Body of pancreas (tissue), 4 donors: ENCODE measurements around the gene BRPF3.

ENCODE experiments used
- CTCF ChIP-seq, 7 experiments: fragments of 450-650 bp in 4 of 7; fragments of 200-600 bp in 3 of 7; sonication (generic) in 3 of 7; IDR thresholded peaks; one replicate each; pipeline ENCODE4 v1.5.1; 2016 to 2019; ENCODE audit warnings: antibody characterized with exemption in 7 of 7
- POLR2A ChIP-seq, 3 donors: fragments of 450-650 bp; IDR thresholded peaks; one replicate each; pipeline ENCODE4 v1.6.1; 2016; ENCODE audit warnings: antibody characterized with exemption in 3 of 3, mild to moderate bottlenecking in 2 of 3

- TF ChIP-seq CTCF (IDR thresholded peaks at IDR 0.05) (no peak), POLR2A (IDR thresholded peaks at IDR 0.05) (no peak)
Measured at GRCh38 chr6:36249536-36249935, 53.0 kb downstream of the BRPF3 start.
